ENCODE data around the gene AKT3. TPM values are rescaled to one million over a fixed set of nuclear protein-coding genes. Genes with fewer than 3 reads are reported as not detected.

The AKT3 gene
- total and polyA plus RNA-seq, 2 experiments from 2014 or later, result 3.5 to 13.0 TPM

GRCh38 chr1:243496806-243497205, 353.2 kb downstream of the AKT3 start:
- no peak overlapping the region for H3K4me2 ChIP-seq
- H3K4me1 ChIP-seq (ENCODE audit: insufficient read depth), result no peaks in the 10 kb centered on the region
- DNase-seq (ENCODE audit: low spot score), result no peak
- TF ChIP-seq, protein P1, sequence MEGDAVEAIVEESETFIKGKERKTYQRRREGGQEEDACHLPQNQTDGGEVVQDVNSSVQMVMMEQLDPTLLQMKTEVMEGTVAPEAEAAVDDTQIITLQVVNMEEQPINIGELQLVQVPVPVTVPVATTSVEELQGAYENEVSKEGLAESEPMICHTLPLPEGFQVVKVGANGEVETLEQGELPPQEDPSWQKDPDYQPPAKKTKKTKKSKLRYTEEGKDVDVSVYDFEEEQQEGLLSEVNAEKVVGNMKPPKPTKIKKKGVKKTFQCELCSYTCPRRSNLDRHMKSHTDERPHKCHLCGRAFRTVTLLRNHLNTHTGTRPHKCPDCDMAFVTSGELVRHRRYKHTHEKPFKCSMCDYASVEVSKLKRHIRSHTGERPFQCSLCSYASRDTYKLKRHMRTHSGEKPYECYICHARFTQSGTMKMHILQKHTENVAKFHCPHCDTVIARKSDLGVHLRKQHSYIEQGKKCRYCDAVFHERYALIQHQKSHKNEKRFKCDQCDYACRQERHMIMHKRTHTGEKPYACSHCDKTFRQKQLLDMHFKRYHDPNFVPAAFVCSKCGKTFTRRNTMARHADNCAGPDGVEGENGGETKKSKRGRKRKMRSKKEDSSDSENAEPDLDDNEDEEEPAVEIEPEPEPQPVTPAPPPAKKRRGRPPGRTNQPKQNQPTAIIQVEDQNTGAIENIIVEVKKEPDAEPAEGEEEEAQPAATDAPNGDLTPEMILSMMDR (IDR thresholded peaks at IDR 0.05; ENCODE audit: poor library complexity), result no peak
- TF ChIP-seq EZH2 (IDR thresholded peaks at IDR 0.05; ENCODE audit: borderline replicate concordance) (no peak), EZH2phosphoT487 (IDR thresholded peaks at IDR 0.05; ENCODE audit: low read depth, severe bottlenecking, unreplicated experiment) (no peak)
- WGBS (ENCODE audit: low lambda C conversion rate, missing lambda C conversion rate), result 95% methylated on average over 11 of the region's 11 CpGs
- H3K9me2 ChIP-seq (replicated peaks; ENCODE audit: insufficient read depth), result no peaks in the 10 kb centered on the region
- no peaks in the 10 kb centered on the region for H3K36me3 ChIP-seq (replicated peaks; ENCODE audit: insufficient read depth, low read depth)
- H4K20me1 ChIP-seq (ENCODE audit: insufficient read depth, poor library complexity, severe bottlenecking), result no peaks in the 10 kb centered on the region
- peak overlapping the region; percentile 80 for H3K27ac ChIP-seq
- no peaks in the 10 kb centered on the region for H3K79me2 ChIP-seq
- H3K27me3 ChIP-seq, result no peaks in the 10 kb centered on the region
- H3K4me3 ChIP-seq, result no peak overlapping the region
- H2AFZ ChIP-seq, result no peak overlapping the region
- H3K9me3 ChIP-seq (ENCODE audit: low read depth), result no peaks in the 10 kb centered on the region

DNA sequence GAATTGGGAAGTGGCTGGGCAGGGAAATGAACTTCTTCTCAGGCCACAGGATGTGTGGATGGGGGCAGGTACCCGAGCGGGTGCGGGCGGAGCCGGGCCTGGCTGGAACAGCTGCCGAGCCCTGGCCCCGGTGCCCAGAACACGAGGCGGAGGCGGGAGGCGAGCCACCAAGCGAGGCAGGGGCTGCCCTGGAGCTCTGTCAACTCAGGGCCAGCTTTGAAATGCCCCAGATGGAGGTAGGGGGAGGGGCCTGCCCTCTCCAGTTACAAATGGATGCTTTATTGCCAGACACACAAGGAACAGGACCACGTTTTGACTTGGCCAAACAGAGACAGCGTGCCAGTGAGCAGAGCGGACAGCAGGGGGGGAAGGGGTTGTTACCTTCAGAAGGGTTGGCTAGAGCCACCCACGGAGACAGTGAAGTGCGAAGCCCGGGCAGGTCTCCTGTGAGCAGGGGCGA, 353.8 kb downstream of the AKT3 start:
- H3K27ac ChIP-seq, result peak overlapping the region; percentile 80
- H3K27me3 ChIP-seq, result no peaks in the 10 kb centered on the region
- H3K9me2 ChIP-seq (replicated peaks; ENCODE audit: insufficient read depth), result no peaks in the 10 kb centered on the region
- no peaks in the 10 kb centered on the region for H4K20me1 ChIP-seq (ENCODE audit: insufficient read depth, poor library complexity, severe bottlenecking)
- H3K4me2 ChIP-seq, result no peak overlapping the region
- TF ChIP-seq EZH2 (IDR thresholded peaks at IDR 0.05; ENCODE audit: borderline replicate concordance) (no peak), EZH2phosphoT487 (IDR thresholded peaks at IDR 0.05; ENCODE audit: low read depth, severe bottlenecking, unreplicated experiment) (no peak)
- TF ChIP-seq, protein P1 (IDR thresholded peaks at IDR 0.05; ENCODE audit: poor library complexity), result no peak
- H3K36me3 ChIP-seq (replicated peaks; ENCODE audit: insufficient read depth, low read depth), result no peaks in the 10 kb centered on the region
- no peaks in the 10 kb centered on the region for H3K79me2 ChIP-seq
- no peak overlapping the region for H3K4me3 ChIP-seq
- no peak overlapping the region for H2AFZ ChIP-seq
- 67% methylated on average over 19 of the region's 19 CpGs for WGBS (ENCODE audit: low lambda C conversion rate, missing lambda C conversion rate)
- no peak for DNase-seq (ENCODE audit: low spot score)
- no peaks in the 10 kb centered on the region for H3K9me3 ChIP-seq (ENCODE audit: low read depth)
- no peaks in the 10 kb centered on the region for H3K4me1 ChIP-seq (ENCODE audit: insufficient read depth)

DNA sequence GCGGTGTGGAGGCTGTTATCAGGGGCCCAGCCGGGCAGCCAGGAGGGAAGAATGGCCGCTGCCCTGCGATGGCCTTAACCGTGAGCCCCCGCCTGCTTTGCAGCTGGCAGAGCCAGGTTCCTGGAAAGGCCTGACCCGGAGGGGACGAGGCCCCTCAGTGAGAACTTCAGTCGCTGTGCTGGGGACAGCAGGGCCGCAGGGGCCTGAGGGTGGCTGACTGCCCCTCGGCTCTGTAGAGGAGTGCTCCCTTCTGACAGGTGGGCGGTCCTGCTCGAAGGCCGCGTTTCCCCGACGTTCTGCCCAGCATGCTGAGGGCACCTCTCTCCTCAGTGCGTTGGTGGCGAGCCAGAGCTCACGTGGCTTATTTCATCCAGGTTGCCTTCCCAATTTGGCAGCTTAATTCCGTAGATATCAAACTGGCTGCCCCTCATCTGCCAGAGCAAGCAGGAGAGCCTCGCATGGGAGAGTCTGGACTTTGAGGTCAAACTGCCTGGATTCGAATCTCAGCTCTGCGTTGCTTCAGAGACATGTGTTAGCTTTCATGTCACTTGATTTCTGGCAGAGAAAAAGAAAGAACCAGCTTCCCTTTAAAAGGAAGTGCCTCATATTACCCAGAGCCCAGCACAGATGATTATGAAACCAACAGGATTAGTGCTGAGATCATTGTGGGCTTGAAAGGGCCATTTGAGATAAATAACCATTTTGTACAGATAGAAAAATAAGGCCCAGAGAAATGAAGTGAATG, 354.4 kb downstream of the AKT3 start:
- Histone ChIP-seq H2AFZ (no peak overlapping the region), H3K27me3 (no peaks in the 10 kb centered on the region), H3K9me2 (replicated peaks; ENCODE audit: insufficient read depth) (no peaks in the 10 kb centered on the region), H3K4me3 (no peak overlapping the region), H4K20me1 (ENCODE audit: insufficient read depth, poor library complexity, severe bottlenecking) (no peaks in the 10 kb centered on the region), H3K36me3 (replicated peaks; ENCODE audit: insufficient read depth, low read depth) (no peaks in the 10 kb centered on the region), H3K27ac (peak overlapping the region; percentile 80), H3K9me3 (ENCODE audit: low read depth) (no peaks in the 10 kb centered on the region), H3K4me1 (ENCODE audit: insufficient read depth) (no peaks in the 10 kb centered on the region), H3K79me2 (no peaks in the 10 kb centered on the region), H3K4me2 (no peak overlapping the region)
- WGBS (ENCODE audit: low lambda C conversion rate, missing lambda C conversion rate), result 91% methylated on average over 24 of the region's 24 CpGs
- TF ChIP-seq EZH2 (IDR thresholded peaks at IDR 0.05; ENCODE audit: borderline replicate concordance), result no peak
- TF ChIP-seq EZH2phosphoT487 (IDR thresholded peaks at IDR 0.05; ENCODE audit: low read depth, severe bottlenecking, unreplicated experiment), result no peak
- TF ChIP-seq, protein P1 (IDR thresholded peaks at IDR 0.05; ENCODE audit: poor library complexity), result no peak
- DNase-seq (ENCODE audit: low spot score), result peak; percentile 33
